WTC11 (cell line): Measurements from ENCODE around the gene PTPRB. TPM values are rescaled to one million over a fixed set of nuclear protein-coding genes. Genes with fewer than 3 reads are reported as not detected.

ENCODE experiments used
- ATAC-seq: fragments of 200-7000 bp; cut with Tn5 transposase; 2 replicates; pipeline ENCODE4 v1.10.0; 2021; ENCODE audit warnings: mild to moderate bottlenecking, moderate library complexity
- CTCF ChIA-PET: fragments of 300-600 bp; sonication (Branson Sonifier 250); formaldehyde crosslinking; loops from one replicate; lab custom pipeline; 2021; ENCODE audit warnings: antibody characterized with exemption; lab: Charles Lee
- POLR2A ChIA-PET: fragments of 350-600 bp; sonication (Branson Sonifier 250); formaldehyde crosslinking; loops from one replicate; lab custom pipeline; 2021; ENCODE audit warnings: antibody characterized with exemption; lab: Charles Lee
- DNase-seq: peaks from one replicate; pipeline ENCODE4 v3.0.0; 2021; ENCODE audit warnings: low spot score
- H3K27ac Mint-ChIP-seq: 2 replicates; pipeline ENCODE4 v1.8.0; 2021; ENCODE audit warnings: mixed read lengths
- H3K27me3 Mint-ChIP-seq: 2 replicates; pipeline ENCODE4 v1.8.0; 2021; ENCODE audit warnings: low read depth, mild to moderate bottlenecking, moderate library complexity, mixed read lengths
- H3K36me3 Mint-ChIP-seq: 2 replicates; pipeline ENCODE4 v1.8.0; 2021; ENCODE audit warnings: mixed read lengths
- H3K4me1 Mint-ChIP-seq: 2 replicates; pipeline ENCODE4 v1.8.0; 2022; ENCODE audit warnings: mixed read lengths
- H3K4me3 Mint-ChIP-seq: 2 replicates; pipeline ENCODE4 v1.8.0; 2021; ENCODE audit warnings: mild to moderate bottlenecking, moderate library complexity, mixed read lengths
- H3K9me3 Mint-ChIP-seq: 2 replicates; pipeline ENCODE4 v1.8.0; 2021; ENCODE audit warnings: mixed read lengths
- ARID4B ChIP-seq: sonication (generic); formaldehyde crosslinking; IDR thresholded peaks from 2 replicates; pipeline ENCODE4 v1.8.0; 2023; ENCODE audit warnings: missing genetic modification reagents, mild to moderate bottlenecking, borderline replicate concordance
- E2F5 ChIP-seq: sonication (generic); formaldehyde crosslinking; IDR thresholded peaks from 2 replicates; pipeline ENCODE4 v1.8.1; 2022; ENCODE audit warnings: mild to moderate bottlenecking, moderate library complexity, missing genetic modification reagents
- GABPB1 ChIP-seq: sonication (generic); formaldehyde crosslinking; IDR thresholded peaks from 2 replicates; pipeline ENCODE4 v1.8.1; 2023; ENCODE audit warnings: mild to moderate bottlenecking, missing genetic modification reagents
- JAZF1 ChIP-seq: fragments of 250-450 bp; sonication (Bioruptor Pico); IDR thresholded peaks from 2 replicates; pipeline ENCODE4 v1.9.0; 2021; ENCODE audit warnings: moderate library complexity, mild to moderate bottlenecking, inconsistent platforms
- PRDM15 ChIP-seq: sonication (generic); formaldehyde crosslinking; IDR thresholded peaks from 2 replicates; pipeline ENCODE4 v1.8.0; 2022; ENCODE audit warnings: missing genetic modification reagents
- SP1 ChIP-seq: sonication (generic); formaldehyde crosslinking; conservative IDR thresholded peaks from 2 replicates; pipeline ENCODE4 v1.8.1; 2022; ENCODE audit warnings: missing genetic modification reagents
- TEAD4 ChIP-seq: sonication (generic); formaldehyde crosslinking; IDR thresholded peaks from 2 replicates; pipeline ENCODE4 v1.8.0; 2022; ENCODE audit warnings: mild to moderate bottlenecking, missing genetic modification reagents
- USF2 ChIP-seq: sonication (generic); formaldehyde crosslinking; IDR thresholded peaks from 2 replicates; pipeline ENCODE4 v1.8.1; 2023; ENCODE audit warnings: mild to moderate bottlenecking, missing genetic modification reagents, moderate library complexity
- ZNF232 ChIP-seq: sonication (generic); formaldehyde crosslinking; IDR thresholded peaks from 2 replicates; pipeline ENCODE4 v1.8.0; 2022; ENCODE audit warnings: mild to moderate bottlenecking, missing genetic modification reagents
- ZNF512 ChIP-seq: sonication (generic); formaldehyde crosslinking; IDR thresholded peaks from 2 replicates; pipeline ENCODE4 v1.8.1; 2022; ENCODE audit warnings: missing genetic modification reagents, borderline replicate concordance
- total RNA-seq: library from RNA; stranded (reverse); gene quantifications from 3 replicates; pipeline ENCODE4 v1.2.3, GENCODE V29; 2021
- TF ChIP-seq, protein P1 (sequence below): fragments of 250-450 bp; sonication (Bioruptor Pico); IDR thresholded peaks from 2 replicates; pipeline ENCODE4 v1.9.0; 2021; ENCODE audit warnings: mild to moderate bottlenecking, borderline replicate concordance
- TF ChIP-seq, protein P2 (sequence below): fragments of 250-450 bp; sonication (Bioruptor Pico); IDR thresholded peaks from 2 replicates; pipeline ENCODE4 v2.1.2; 2022; ENCODE audit warnings: mild to moderate bottlenecking, moderate library complexity
- TF ChIP-seq, protein P3 (sequence below): sonication (generic); formaldehyde crosslinking; IDR thresholded peaks from 2 replicates; pipeline ENCODE4 v1.8.0; 2022; ENCODE audit warnings: mild to moderate bottlenecking, missing genetic modification reagents
- TF ChIP-seq, protein P4 (sequence below): sonication (generic); formaldehyde crosslinking; conservative IDR thresholded peaks from 2 replicates; pipeline ENCODE4 v1.8.1; 2022; ENCODE audit warnings: mild to moderate bottlenecking, missing genetic modification reagents

Gene PTPRB
- total RNA-seq, 1 experiment from 2014 or later, result 3.3 TPM

- peaks cover 16% of the 10 kb centered on the region for H3K9me3 Mint-ChIP-seq
- H3K27me3 Mint-ChIP-seq, result peaks cover 25% of the 10 kb centered on the region
- peaks cover 11% of the 10 kb centered on the region for H3K36me3 Mint-ChIP-seq
- CTCF ChIA-PET, result interaction anchor here (0.9 kb wide), 1 partner anchor 118 kb away, joined by 3 read pairs; no protein-coding TSS in a partner anchor
- POLR2A ChIA-PET, result no interaction called here
- TF ChIP-seq ARID4B (CRISPR knock-in tag), result no peak
- TF ChIP-seq E2F5, result no peak
- TF ChIP-seq ZNF512 (CRISPR knock-in tag), result no peak
- no peak for TF ChIP-seq SP1
- no peak for TF ChIP-seq JAZF1 (CRISPR knock-in tag)
- TF ChIP-seq, protein P1, sequence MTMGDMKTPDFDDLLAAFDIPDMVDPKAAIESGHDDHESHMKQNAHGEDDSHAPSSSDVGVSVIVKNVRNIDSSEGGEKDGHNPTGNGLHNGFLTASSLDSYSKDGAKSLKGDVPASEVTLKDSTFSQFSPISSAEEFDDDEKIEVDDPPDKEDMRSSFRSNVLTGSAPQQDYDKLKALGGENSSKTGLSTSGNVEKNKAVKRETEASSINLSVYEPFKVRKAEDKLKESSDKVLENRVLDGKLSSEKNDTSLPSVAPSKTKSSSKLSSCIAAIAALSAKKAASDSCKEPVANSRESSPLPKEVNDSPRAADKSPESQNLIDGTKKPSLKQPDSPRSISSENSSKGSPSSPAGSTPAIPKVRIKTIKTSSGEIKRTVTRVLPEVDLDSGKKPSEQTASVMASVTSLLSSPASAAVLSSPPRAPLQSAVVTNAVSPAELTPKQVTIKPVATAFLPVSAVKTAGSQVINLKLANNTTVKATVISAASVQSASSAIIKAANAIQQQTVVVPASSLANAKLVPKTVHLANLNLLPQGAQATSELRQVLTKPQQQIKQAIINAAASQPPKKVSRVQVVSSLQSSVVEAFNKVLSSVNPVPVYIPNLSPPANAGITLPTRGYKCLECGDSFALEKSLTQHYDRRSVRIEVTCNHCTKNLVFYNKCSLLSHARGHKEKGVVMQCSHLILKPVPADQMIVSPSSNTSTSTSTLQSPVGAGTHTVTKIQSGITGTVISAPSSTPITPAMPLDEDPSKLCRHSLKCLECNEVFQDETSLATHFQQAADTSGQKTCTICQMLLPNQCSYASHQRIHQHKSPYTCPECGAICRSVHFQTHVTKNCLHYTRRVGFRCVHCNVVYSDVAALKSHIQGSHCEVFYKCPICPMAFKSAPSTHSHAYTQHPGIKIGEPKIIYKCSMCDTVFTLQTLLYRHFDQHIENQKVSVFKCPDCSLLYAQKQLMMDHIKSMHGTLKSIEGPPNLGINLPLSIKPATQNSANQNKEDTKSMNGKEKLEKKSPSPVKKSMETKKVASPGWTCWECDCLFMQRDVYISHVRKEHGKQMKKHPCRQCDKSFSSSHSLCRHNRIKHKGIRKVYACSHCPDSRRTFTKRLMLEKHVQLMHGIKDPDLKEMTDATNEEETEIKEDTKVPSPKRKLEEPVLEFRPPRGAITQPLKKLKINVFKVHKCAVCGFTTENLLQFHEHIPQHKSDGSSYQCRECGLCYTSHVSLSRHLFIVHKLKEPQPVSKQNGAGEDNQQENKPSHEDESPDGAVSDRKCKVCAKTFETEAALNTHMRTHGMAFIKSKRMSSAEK (CRISPR knock-in tag), result no peak
- TF ChIP-seq, protein P2, sequence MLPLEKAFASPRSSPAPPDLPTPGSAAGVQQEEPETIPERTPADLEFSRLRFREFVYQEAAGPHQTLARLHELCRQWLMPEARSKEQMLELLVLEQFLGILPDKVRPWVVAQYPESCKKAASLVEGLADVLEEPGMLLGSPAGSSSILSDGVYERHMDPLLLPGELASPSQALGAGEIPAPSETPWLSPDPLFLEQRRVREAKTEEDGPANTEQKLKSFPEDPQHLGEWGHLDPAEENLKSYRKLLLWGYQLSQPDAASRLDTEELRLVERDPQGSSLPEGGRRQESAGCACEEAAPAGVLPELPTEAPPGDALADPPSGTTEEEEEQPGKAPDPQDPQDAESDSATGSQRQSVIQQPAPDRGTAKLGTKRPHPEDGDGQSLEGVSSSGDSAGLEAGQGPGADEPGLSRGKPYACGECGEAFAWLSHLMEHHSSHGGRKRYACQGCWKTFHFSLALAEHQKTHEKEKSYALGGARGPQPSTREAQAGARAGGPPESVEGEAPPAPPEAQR (CRISPR knock-in tag), result no peak
- no peak for ATAC-seq
- peaks cover 26% of the 10 kb centered on the region for H3K4me1 Mint-ChIP-seq
- DNase-seq, result no peak
- no peak overlapping the region for H3K4me3 Mint-ChIP-seq
- no peak overlapping the region for H3K27ac Mint-ChIP-seq
Observed at GRCh38 chr12:70605976-70606375, 31.3 kb downstream of the PTPRB start.

- H3K27ac Mint-ChIP-seq, result no peak overlapping the region
- H3K27me3 Mint-ChIP-seq, result peaks cover 18% of the 10 kb centered on the region
- ChIA-PET POLR2A (no interaction called here), CTCF (interaction anchor here (1.2 kb wide), 1 partner anchor 12 kb away, joined by 3 read pairs; no protein-coding TSS in a partner anchor)
- H3K4me3 Mint-ChIP-seq, result no peak overlapping the region
- no peak for ATAC-seq
- H3K4me1 Mint-ChIP-seq, result peaks cover 19% of the 10 kb centered on the region
- DNase-seq, result no peak
- peaks cover 16% of the 10 kb centered on the region for H3K9me3 Mint-ChIP-seq
- peaks cover 11% of the 10 kb centered on the region for H3K36me3 Mint-ChIP-seq
- TF ChIP-seq GABPB1 (CRISPR knock-in tag) (no peak), ZNF232 (CRISPR knock-in tag) (no peak), PRDM15 (CRISPR knock-in tag) (no peak), USF2 (CRISPR knock-in tag) (no peak), JAZF1 (CRISPR knock-in tag) (no peak), TEAD4 (CRISPR knock-in tag) (no peak)
- TF ChIP-seq, protein P3, sequence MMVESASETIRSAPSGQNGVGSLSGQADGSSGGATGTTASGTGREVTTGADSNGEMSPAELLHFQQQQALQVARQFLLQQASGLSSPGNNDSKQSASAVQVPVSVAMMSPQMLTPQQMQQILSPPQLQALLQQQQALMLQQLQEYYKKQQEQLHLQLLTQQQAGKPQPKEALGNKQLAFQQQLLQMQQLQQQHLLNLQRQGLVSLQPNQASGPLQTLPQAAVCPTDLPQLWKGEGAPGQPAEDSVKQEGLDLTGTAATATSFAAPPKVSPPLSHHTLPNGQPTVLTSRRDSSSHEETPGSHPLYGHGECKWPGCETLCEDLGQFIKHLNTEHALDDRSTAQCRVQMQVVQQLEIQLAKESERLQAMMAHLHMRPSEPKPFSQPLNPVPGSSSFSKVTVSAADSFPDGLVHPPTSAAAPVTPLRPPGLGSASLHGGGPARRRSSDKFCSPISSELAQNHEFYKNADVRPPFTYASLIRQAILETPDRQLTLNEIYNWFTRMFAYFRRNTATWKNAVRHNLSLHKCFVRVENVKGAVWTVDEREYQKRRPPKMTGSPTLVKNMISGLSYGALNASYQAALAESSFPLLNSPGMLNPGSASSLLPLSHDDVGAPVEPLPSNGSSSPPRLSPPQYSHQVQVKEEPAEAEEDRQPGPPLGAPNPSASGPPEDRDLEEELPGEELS (CRISPR knock-in tag), result no peak
- TF ChIP-seq, protein P4, sequence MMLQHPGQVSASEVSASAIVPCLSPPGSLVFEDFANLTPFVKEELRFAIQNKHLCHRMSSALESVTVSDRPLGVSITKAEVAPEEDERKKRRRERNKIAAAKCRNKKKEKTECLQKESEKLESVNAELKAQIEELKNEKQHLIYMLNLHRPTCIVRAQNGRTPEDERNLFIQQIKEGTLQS, result no peak
Observed at GRCh38 chr12:70604662-70605061, 32.6 kb downstream of the PTPRB start.
